Panc1 (cell line): ENCODE results near the gene AMN. TPM values are rescaled to one million over a fixed set of nuclear protein-coding genes. Genes with fewer than 3 reads are reported as not detected.

Source experiments
- ATAC-seq: fragments of 200-7000 bp; cut with Tn5 transposase; 2 replicates; pipeline ENCODE4 v1.9.1; 2020; ENCODE audit warnings: mild to moderate bottlenecking, moderate library complexity
- BruUV-seq: library from RNA; stranded (reverse); fragments of 400-500 nt; replicated peaks from 2 replicates; lab custom pipeline; 2021; lab: Mats Ljungman, UMichigan
- CTCF ChIA-PET: fragments of 300-600 bp; sonication (Branson Sonifier 250); formaldehyde crosslinking; loops from one replicate; lab custom pipeline; 2022; ENCODE audit warnings: antibody characterized with exemption; lab: Charles Lee
- POLR2A ChIA-PET: fragments of 300-600 bp; sonication (Branson Sonifier 250); formaldehyde crosslinking; loops from one replicate; lab custom pipeline; 2022; ENCODE audit warnings: antibody characterized with exemption; lab: Charles Lee
- DNase-seq: peaks from one replicate; pipeline ENCODE4 v3.0.0-alpha.2; 2010; ENCODE audit warnings: low read depth, low spot score
- H3K27ac ChIP-seq: 2 replicates; pipeline ENCODE4 v1.5.1; 2011; ENCODE audit warnings: mild to moderate bottlenecking, low read length, inconsistent platforms
- H3K27me3 ChIP-seq: fragments of 200-500 bp; sonication (Bioruptor generic); 2 replicates; pipeline ENCODE4 v1.6.0; 2014; ENCODE audit warnings: low read length, inconsistent platforms; ENCODE audit not compliant: control insufficient read depth, insufficient read depth
- H3K36me3 ChIP-seq: fragments of 200-500 bp; sonication (Bioruptor generic); 2 replicates; pipeline ENCODE4 v1.5.1; 2014; ENCODE audit warnings: inconsistent platforms, mild to moderate bottlenecking, low read length, moderate library complexity; ENCODE audit not compliant: control insufficient read depth, insufficient read depth
- H3K4me1 ChIP-seq: 2 replicates; pipeline ENCODE4 v1.5.1; 2011; ENCODE audit warnings: inconsistent platforms, mild to moderate bottlenecking, low read length, moderate library complexity; ENCODE audit not compliant: control insufficient read depth, insufficient read depth
- H3K4me3 ChIP-seq, 2 experiments: 2 replicates each; pipeline ENCODE4 v1.5.1; 2011 to 2012; ENCODE audit warnings: low read depth in 2 of 2, low read length in 2 of 2, mild to moderate bottlenecking in 2 of 2, inconsistent platforms in 1 of 2, moderate library complexity in 1 of 2
- H3K9me3 ChIP-seq: fragments of 200-500 bp; sonication (Bioruptor generic); 2 replicates; pipeline ENCODE4 v1.5.1; 2014; ENCODE audit warnings: low read depth, mild to moderate bottlenecking, inconsistent platforms, low read length, moderate library complexity; ENCODE audit not compliant: control insufficient read depth, insufficient read depth
- POLR2AphosphoS5 ChIP-seq: IDR thresholded peaks from 2 replicates; pipeline ENCODE4 v1.6.1; 2012; ENCODE audit warnings: mild to moderate bottlenecking, low read depth, low read length, moderate library complexity
- SIN3A ChIP-seq: IDR thresholded peaks from 2 replicates; pipeline ENCODE4 v1.6.1; 2012; ENCODE audit warnings: low read depth, mild to moderate bottlenecking, low read length, moderate library complexity, borderline replicate concordance; ENCODE audit not compliant: insufficient read depth
- TCF7L2 ChIP-seq: IDR thresholded peaks from 2 replicates; pipeline ENCODE4 v1.6.1; 2011; ENCODE audit warnings: mild to moderate bottlenecking, low read depth, low read length, inconsistent platforms
- in situ Hi-C: cut with HindIII; loops from 2 replicates; pipeline ENCODE4 v1.10.0; 2016; ENCODE audit warnings: low sequenced_read_pairs, low pct_unique_long_range_greater_than_20kb
- intact Hi-C: fragments of 100-400 bp; cut with micrococcal nuclease; formaldehyde crosslinking; loops from one replicate; pipeline ENCODE4 v1.10.0; 2022; ENCODE audit not compliant: unreplicated experiment
- total RNA-seq: library from RNA; stranded (reverse); gene quantifications from one replicate; pipeline ENCODE4 v1.2.1, GENCODE V29; 2021; ENCODE audit not compliant: unreplicated experiment
- TF ChIP-seq, protein P1 (sequence below): fragments of 450-650 bp; IDR thresholded peaks from 2 replicates; pipeline ENCODE4 v1.5.1; 2017; ENCODE audit warnings: mild to moderate bottlenecking
- TF ChIP-seq, protein P2 (sequence below), 2 experiments: IDR thresholded peaks; 2 replicates each; pipeline ENCODE4 v1.6.1; 2011 to 2012; ENCODE audit warnings: low read depth in 2 of 2, control low read depth in 1 of 2, low read length in 1 of 2, mild to moderate bottlenecking in 1 of 2, moderate library complexity in 1 of 2; ENCODE audit not compliant: insufficient read depth in 1 of 2

Gene AMN
- total RNA-seq, 1 experiment from 2014 or later, result 0.44 TPM

DNA sequence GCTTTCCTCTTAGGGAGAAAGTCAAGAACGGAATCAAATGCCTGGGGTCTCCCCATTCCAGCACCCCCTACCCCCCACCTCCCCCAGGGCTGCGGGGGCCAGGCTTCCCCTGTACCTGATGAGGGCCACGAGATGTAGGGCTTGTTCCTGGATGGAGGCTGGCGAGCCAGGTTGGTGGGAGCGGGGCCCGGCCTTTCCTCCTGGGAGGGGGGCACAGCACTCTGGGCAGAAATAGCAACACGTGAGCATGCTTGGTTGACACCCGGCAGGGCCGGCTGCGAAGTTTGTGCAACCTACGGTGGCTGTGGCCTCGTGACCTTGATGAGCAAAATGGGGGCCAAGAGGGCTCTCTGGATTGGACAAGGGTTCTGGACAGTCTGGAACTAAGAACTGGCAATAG lies 15.7 kb downstream of the AMN start:
- Histone ChIP-seq H3K27me3 (no peaks in the 10 kb centered on the region), H3K36me3 (no peaks in the 10 kb centered on the region), H3K4me3 (no peak overlapping the region), H3K9me3 (no peaks in the 10 kb centered on the region), H3K27ac (no peak overlapping the region), H3K4me1 (no peaks in the 10 kb centered on the region)
- no peak for TF ChIP-seq TCF7L2
- TF ChIP-seq, protein P1, sequence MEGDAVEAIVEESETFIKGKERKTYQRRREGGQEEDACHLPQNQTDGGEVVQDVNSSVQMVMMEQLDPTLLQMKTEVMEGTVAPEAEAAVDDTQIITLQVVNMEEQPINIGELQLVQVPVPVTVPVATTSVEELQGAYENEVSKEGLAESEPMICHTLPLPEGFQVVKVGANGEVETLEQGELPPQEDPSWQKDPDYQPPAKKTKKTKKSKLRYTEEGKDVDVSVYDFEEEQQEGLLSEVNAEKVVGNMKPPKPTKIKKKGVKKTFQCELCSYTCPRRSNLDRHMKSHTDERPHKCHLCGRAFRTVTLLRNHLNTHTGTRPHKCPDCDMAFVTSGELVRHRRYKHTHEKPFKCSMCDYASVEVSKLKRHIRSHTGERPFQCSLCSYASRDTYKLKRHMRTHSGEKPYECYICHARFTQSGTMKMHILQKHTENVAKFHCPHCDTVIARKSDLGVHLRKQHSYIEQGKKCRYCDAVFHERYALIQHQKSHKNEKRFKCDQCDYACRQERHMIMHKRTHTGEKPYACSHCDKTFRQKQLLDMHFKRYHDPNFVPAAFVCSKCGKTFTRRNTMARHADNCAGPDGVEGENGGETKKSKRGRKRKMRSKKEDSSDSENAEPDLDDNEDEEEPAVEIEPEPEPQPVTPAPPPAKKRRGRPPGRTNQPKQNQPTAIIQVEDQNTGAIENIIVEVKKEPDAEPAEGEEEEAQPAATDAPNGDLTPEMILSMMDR, result no peak
- no peak for TF ChIP-seq SIN3A
- no peak for TF ChIP-seq POLR2AphosphoS5
- TF ChIP-seq, protein P2, sequence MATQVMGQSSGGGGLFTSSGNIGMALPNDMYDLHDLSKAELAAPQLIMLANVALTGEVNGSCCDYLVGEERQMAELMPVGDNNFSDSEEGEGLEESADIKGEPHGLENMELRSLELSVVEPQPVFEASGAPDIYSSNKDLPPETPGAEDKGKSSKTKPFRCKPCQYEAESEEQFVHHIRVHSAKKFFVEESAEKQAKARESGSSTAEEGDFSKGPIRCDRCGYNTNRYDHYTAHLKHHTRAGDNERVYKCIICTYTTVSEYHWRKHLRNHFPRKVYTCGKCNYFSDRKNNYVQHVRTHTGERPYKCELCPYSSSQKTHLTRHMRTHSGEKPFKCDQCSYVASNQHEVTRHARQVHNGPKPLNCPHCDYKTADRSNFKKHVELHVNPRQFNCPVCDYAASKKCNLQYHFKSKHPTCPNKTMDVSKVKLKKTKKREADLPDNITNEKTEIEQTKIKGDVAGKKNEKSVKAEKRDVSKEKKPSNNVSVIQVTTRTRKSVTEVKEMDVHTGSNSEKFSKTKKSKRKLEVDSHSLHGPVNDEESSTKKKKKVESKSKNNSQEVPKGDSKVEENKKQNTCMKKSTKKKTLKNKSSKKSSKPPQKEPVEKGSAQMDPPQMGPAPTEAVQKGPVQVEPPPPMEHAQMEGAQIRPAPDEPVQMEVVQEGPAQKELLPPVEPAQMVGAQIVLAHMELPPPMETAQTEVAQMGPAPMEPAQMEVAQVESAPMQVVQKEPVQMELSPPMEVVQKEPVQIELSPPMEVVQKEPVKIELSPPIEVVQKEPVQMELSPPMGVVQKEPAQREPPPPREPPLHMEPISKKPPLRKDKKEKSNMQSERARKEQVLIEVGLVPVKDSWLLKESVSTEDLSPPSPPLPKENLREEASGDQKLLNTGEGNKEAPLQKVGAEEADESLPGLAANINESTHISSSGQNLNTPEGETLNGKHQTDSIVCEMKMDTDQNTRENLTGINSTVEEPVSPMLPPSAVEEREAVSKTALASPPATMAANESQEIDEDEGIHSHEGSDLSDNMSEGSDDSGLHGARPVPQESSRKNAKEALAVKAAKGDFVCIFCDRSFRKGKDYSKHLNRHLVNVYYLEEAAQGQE (IDR thresholded peaks at IDR 0.05; ENCODE audit: insufficient read depth in 1 of 2, low read depth in 2 of 2, low read length in 1 of 2), result no peak
- ChIA-PET CTCF (no interaction called here), POLR2A (no interaction called here)
- in situ Hi-C loops (no loop called here), intact Hi-C loops (no loop called here)
- ATAC-seq (no peak), DNase-seq (no peak)
- no TSS peak for BruUV-seq

DNA sequence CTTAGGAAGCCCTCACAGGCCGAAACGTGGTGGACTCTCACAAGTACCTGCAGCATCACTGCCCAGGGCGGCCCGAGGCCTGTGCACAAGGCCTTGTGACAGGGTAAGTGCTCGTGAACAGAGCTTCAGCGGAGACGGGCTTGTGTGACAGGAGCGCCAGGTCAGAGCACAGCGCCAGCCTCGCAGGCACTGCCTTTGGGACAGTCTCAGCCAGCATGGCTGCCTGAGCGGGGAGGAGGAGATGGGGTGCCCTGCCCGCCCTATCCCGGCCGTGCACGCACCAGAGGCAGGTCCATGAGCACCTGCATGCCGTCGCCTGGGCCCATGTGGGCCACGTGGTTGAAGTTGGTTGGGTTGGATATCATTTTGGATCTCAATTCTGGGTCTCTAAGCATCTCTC lies 16.9 kb downstream of the AMN start:
- no peak overlapping the region for H3K27ac ChIP-seq
- intact Hi-C loops (no loop called here), in situ Hi-C loops (no loop called here)
- no peaks in the 10 kb centered on the region for H3K4me1 ChIP-seq
- H3K36me3 ChIP-seq, result no peaks in the 10 kb centered on the region
- no TSS peak for BruUV-seq
- POLR2A ChIA-PET, result no interaction called here
- TF ChIP-seq POLR2AphosphoS5, result no peak
- TF ChIP-seq, protein P2 (IDR thresholded peaks at IDR 0.05; ENCODE audit: insufficient read depth in 1 of 2, low read depth in 2 of 2, low read length in 1 of 2), result no peak
- no peak for TF ChIP-seq TCF7L2
- TF ChIP-seq, protein P1, result no peak
- no peak for TF ChIP-seq SIN3A
- ATAC-seq (no peak), DNase-seq (no peak)
- CTCF ChIA-PET, result no interaction called here
- no peaks in the 10 kb centered on the region for H3K9me3 ChIP-seq
- no peaks in the 10 kb centered on the region for H3K27me3 ChIP-seq
- H3K4me3 ChIP-seq, result no peak overlapping the region
